ENCODE data around the gene PALS2. TPM values are rescaled to one million over a fixed set of nuclear protein-coding genes. Genes with fewer than 3 reads are reported as not detected.

The PALS2 gene
- total and polyA plus RNA-seq, 7 donors: 0.60 to 14.2 (median 6.9) TPM

GRCh38 chr7:24595671-24596418 is 22.6 kb downstream of the PALS2 start:
- Histone ChIP-seq H3K4me3 (no peak overlapping the region), H3K4me1 (no peaks in the 10 kb centered on the region), H3K9me3 (no peaks in the 10 kb centered on the region), H3K27ac (no peak overlapping the region), H3K27me3 (no peaks in the 10 kb centered on the region), H3K36me3 (no peaks in the 10 kb centered on the region)
- intact Hi-C loops (cut with DNase I): no loop called here
- 86 to 96% methylated on average over 7 of the region's 7 CpGs for WGBS, 2 donors
- TF ChIP-seq, protein P1, sequence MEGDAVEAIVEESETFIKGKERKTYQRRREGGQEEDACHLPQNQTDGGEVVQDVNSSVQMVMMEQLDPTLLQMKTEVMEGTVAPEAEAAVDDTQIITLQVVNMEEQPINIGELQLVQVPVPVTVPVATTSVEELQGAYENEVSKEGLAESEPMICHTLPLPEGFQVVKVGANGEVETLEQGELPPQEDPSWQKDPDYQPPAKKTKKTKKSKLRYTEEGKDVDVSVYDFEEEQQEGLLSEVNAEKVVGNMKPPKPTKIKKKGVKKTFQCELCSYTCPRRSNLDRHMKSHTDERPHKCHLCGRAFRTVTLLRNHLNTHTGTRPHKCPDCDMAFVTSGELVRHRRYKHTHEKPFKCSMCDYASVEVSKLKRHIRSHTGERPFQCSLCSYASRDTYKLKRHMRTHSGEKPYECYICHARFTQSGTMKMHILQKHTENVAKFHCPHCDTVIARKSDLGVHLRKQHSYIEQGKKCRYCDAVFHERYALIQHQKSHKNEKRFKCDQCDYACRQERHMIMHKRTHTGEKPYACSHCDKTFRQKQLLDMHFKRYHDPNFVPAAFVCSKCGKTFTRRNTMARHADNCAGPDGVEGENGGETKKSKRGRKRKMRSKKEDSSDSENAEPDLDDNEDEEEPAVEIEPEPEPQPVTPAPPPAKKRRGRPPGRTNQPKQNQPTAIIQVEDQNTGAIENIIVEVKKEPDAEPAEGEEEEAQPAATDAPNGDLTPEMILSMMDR (IDR thresholded peaks at IDR 0.05): no peak
- TF ChIP-seq EP300 (IDR thresholded peaks at IDR 0.05) (no peak), POLR2A (IDR thresholded peaks at IDR 0.05) (no peak)
- DNase-seq: no peak

DNA sequence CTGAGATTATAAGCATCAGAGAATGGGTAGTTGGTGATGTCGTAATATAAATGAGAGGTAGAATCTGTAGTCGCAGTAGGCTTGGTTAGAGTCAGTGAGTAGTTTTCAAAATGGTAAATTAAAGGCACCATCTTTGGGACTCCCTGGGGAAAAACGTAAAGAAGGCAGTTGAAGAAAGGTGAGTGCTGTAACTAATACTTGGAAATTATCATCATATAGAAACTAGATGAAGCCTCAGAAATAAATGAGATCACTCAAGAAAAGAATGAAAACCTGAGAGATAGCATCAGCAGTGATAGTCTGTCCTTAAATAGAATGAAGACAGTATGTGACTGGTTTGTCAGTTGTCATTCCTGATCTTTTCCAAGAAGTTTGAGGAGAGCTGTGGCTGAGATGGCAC is 23.8 kb downstream of the PALS2 start:
- TF ChIP-seq POLR2AphosphoS5 (IDR thresholded peaks at IDR 0.05) (no peak), EP300 (IDR thresholded peaks at IDR 0.05) (no peak), POLR2A (IDR thresholded peaks at IDR 0.05) (no peak)
- TF ChIP-seq, protein P1 (IDR thresholded peaks at IDR 0.05): no peak
- WGBS, 2 donors: 69 to 92% methylated on average over 3 of the region's 3 CpGs
- intact Hi-C loops (cut with DNase I): no loop called here
- Histone ChIP-seq H3K27ac (no peak overlapping the region), H3K27me3 (no peaks in the 10 kb centered on the region), H3K4me1 (no peaks in the 10 kb centered on the region), H3K9me3 (no peaks in the 10 kb centered on the region), H3K4me3 (no peak overlapping the region), H3K36me3 (no peaks in the 10 kb centered on the region)
- DNase-seq: no peak

- Histone ChIP-seq H3K9me3 (no peaks in the 10 kb centered on the region), H3K4me1 (no peaks in the 10 kb centered on the region), H3K27ac (no peak overlapping the region), H3K4me3 (no peak overlapping the region), H3K27me3 (no peaks in the 10 kb centered on the region), H3K36me3 (no peaks in the 10 kb centered on the region)
- no peak for TF ChIP-seq EP300 (IDR thresholded peaks at IDR 0.05)
- no peak for TF ChIP-seq POLR2A (IDR thresholded peaks at IDR 0.05)
- no peak for DNase-seq
- intact Hi-C loops (cut with DNase I): no loop called here
- 93 to 94% methylated on average over 1 of the region's 1 CpG for WGBS, 2 donors
Measured at GRCh38 chr7:24601600-24601999, 28.3 kb downstream of the PALS2 start.

- TF ChIP-seq EP300 (IDR thresholded peaks at IDR 0.05) (no peak), POLR2AphosphoS5 (IDR thresholded peaks at IDR 0.05) (no peak), POLR2A (IDR thresholded peaks at IDR 0.05) (no peak)
- TF ChIP-seq, protein P1 (IDR thresholded peaks at IDR 0.05): no peak
- intact Hi-C loops (cut with DNase I): no loop called here
- DNase-seq: no peak
- no peak overlapping the region for H3K4me3 ChIP-seq
- no peaks in the 10 kb centered on the region for H3K27me3 ChIP-seq
- H3K36me3 ChIP-seq: no peaks in the 10 kb centered on the region
- no peak overlapping the region for H3K27ac ChIP-seq
- no peaks in the 10 kb centered on the region for H3K9me3 ChIP-seq
- H3K4me1 ChIP-seq: no peaks in the 10 kb centered on the region
Measured at GRCh38 chr7:24602860-24603456, 29.7 kb downstream of the PALS2 start.

DNA sequence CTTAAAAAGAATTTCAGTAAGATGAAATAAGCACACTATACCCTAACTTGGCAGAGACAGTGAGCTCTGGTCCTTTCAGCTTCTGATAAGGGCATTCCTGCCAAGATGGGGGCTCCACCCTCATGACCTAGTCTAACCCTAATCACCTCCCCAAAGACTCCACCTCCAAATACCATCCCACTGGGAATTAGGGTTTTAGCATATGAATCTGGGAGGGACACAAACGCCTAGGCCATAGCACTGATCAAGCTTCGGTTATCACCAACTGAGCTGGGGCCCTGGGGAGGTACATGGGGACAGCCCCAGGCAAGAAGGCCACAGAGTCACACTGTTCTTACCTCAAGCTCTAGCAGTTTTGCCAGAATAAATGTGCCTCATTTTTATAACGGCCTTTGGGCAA is 31.4 kb downstream of the PALS2 start:
- no peak for DNase-seq
- no peaks in the 10 kb centered on the region for H3K4me1 ChIP-seq
- WGBS, 2 donors: 50 to 70% methylated on average over 3 of the region's 3 CpGs
- no peak overlapping the region for H3K4me3 ChIP-seq
- intact Hi-C loops (cut with DNase I): no loop called here
- no peak overlapping the region for H3K27ac ChIP-seq
- H3K27me3 ChIP-seq: no peaks in the 10 kb centered on the region
- no peaks in the 10 kb centered on the region for H3K36me3 ChIP-seq
- no peaks in the 10 kb centered on the region for H3K9me3 ChIP-seq
- TF ChIP-seq POLR2AphosphoS5 (IDR thresholded peaks at IDR 0.05) (no peak), EP300 (IDR thresholded peaks at IDR 0.05) (no peak), POLR2A (IDR thresholded peaks at IDR 0.05) (no peak)
- TF ChIP-seq, protein P1 (IDR thresholded peaks at IDR 0.05): no peak

Data from sigmoid colon (tissue), 7 donors.